OCI-LY7 (cell line): ENCODE measurements around the gene KICS2. TPM values are rescaled to one million over a fixed set of nuclear protein-coding genes. Genes with fewer than 3 reads are reported as not detected.

Experiments used
- BruUV-seq: library from RNA; stranded (reverse); fragments of 400-500 nt; replicated peaks from 2 replicates; lab custom pipeline; 2021; lab: Mats Ljungman, UMichigan
- CTCF ChIA-PET: fragments of 300-600 bp; sonication (Branson Sonifier 250); formaldehyde crosslinking; loops from one replicate; lab custom pipeline; 2022; ENCODE audit warnings: antibody characterized with exemption; ENCODE audit not compliant: unreplicated experiment; lab: Charles Lee
- POLR2A ChIA-PET: fragments of 300-600 bp; sonication (Branson Sonifier 250); formaldehyde crosslinking; loops from one replicate; lab custom pipeline; 2022; ENCODE audit warnings: antibody characterized with exemption; lab: Charles Lee
- DNase-seq: peaks from one replicate; pipeline ENCODE4 v3.0.0-alpha.2; 2015; ENCODE audit warnings: low spot score
- H2AFZ ChIP-seq: fragments of 200-600 bp; sonication (generic), shearing (Covaris generic); 2 replicates; pipeline ENCODE4 v1.6.1; 2014; ENCODE audit warnings: mild to moderate bottlenecking, antibody characterized with exemption, low read length, moderate library complexity
- H3K27ac ChIP-seq: fragments of 200-600 bp; sonication (generic); 2 replicates; pipeline ENCODE4 v1.5.1; 2014; ENCODE audit warnings: mixed run types, low read depth, mild to moderate bottlenecking, moderate library complexity, low read length, inconsistent platforms; ENCODE audit not compliant: poor library complexity, severe bottlenecking
- H3K36me3 ChIP-seq: fragments of 200-600 bp; sonication (generic); 2 replicates; pipeline ENCODE4 v1.6.1; 2014; ENCODE audit warnings: mild to moderate bottlenecking, antibody characterized with exemption, low read length, moderate library complexity, mixed read lengths; ENCODE audit not compliant: insufficient read depth
- H3K4me1 ChIP-seq: fragments of 200-600 bp; sonication (generic); 2 replicates; pipeline ENCODE4 v1.5.1; 2014; ENCODE audit warnings: mild to moderate bottlenecking, low read length; ENCODE audit not compliant: insufficient read depth, poor library complexity, severe bottlenecking
- H3K4me2 ChIP-seq: fragments of 200-600 bp; sonication (generic); 2 replicates; pipeline ENCODE4 v1.6.1; 2014; ENCODE audit warnings: mild to moderate bottlenecking, low read length
- H3K4me3 ChIP-seq: fragments of 200-600 bp; sonication (generic); 2 replicates; pipeline ENCODE4 v1.5.1; 2014; ENCODE audit warnings: mild to moderate bottlenecking, low read depth, low read length; ENCODE audit not compliant: poor library complexity, severe bottlenecking
- H3K79me2 ChIP-seq: fragments of 200-600 bp; sonication (generic); 2 replicates; pipeline ENCODE4 v1.6.1; 2016; ENCODE audit warnings: low read depth, mild to moderate bottlenecking, low read length, moderate library complexity, mixed read lengths; ENCODE audit not compliant: insufficient read depth
- H3K9me2 ChIP-seq: fragments of 200-600 bp; sonication (generic); 2 replicates; pipeline ENCODE4 v1.6.1; 2016; ENCODE audit warnings: mild to moderate bottlenecking, low read length, mixed read lengths; ENCODE audit not compliant: insufficient read depth
- H3K9me3 ChIP-seq: fragments of 200-600 bp; sonication (generic); 2 replicates; pipeline ENCODE4 v1.6.1; 2014; ENCODE audit warnings: mild to moderate bottlenecking, mixed run types, low read length, mixed read lengths
- H4K20me1 ChIP-seq: fragments of 200-600 bp; sonication (generic); 2 replicates; pipeline ENCODE4 v1.6.1; 2014; ENCODE audit warnings: mild to moderate bottlenecking, antibody characterized with exemption, low read length, moderate library complexity, mixed read lengths; ENCODE audit not compliant: insufficient read depth
- CTCF ChIP-seq: fragments of 200-600 bp; sonication (generic); conservative IDR thresholded peaks from 2 replicates; pipeline ENCODE4 v1.5.1; 2014; ENCODE audit warnings: mild to moderate bottlenecking, antibody characterized with exemption, low read length, moderate library complexity, mixed read lengths
- EZH2phosphoT487 ChIP-seq: fragments of 200-600 bp; sonication (generic); IDR thresholded peaks from 2 replicates; pipeline ENCODE4 v1.6.1; 2018; ENCODE audit warnings: low read depth, borderline replicate concordance, mild to moderate bottlenecking, mixed run types, antibody characterized with exemption, low read length, moderate library complexity, mixed read lengths
- intact Hi-C: fragments of 100-400 bp; cut with micrococcal nuclease; formaldehyde crosslinking; loops from one replicate; pipeline ENCODE4 v1.10.0; 2022; ENCODE audit not compliant: unreplicated experiment
- total RNA-seq, 2 experiments: library from RNA; depleted of rRNA in 1 of 2; stranded (reverse); fragments of >200 nt in 1 of 2; shearing (Covaris generic) in 1 of 2; gene quantifications; 2 replicates each; pipeline ENCODE4 v1.2.3, GENCODE V29; 2014 to 2022

The KICS2 gene
- total RNA-seq, 2 experiments from 2014 or later, result 20.4 to 20.6 TPM

GRCh38 chr12:64216239-64216638 lies 5.9 kb downstream of the KICS2 start:
- intact Hi-C loops, result no loop called here
- H3K9me2 ChIP-seq, result no peaks in the 10 kb centered on the region
- H3K4me1 ChIP-seq, result peaks cover 24% of the 10 kb centered on the region
- H3K36me3 ChIP-seq, result peaks cover 42% of the 10 kb centered on the region
- no peak overlapping the region for H3K27ac ChIP-seq
- no peak overlapping the region for H2AFZ ChIP-seq
- DNase-seq, result no peak
- no peaks in the 10 kb centered on the region for H4K20me1 ChIP-seq
- no peak overlapping the region for H3K4me3 ChIP-seq
- no peak for TF ChIP-seq CTCF
- TF ChIP-seq EZH2phosphoT487, result no peak
- no peaks in the 10 kb centered on the region for H3K9me3 ChIP-seq
- ChIA-PET CTCF (no interaction called here), POLR2A (interaction anchor here (0.7 kb wide), 1 partner anchor 11 kb away, joined by 3 read pairs; no protein-coding TSS in a partner anchor)
- H3K79me2 ChIP-seq, result peaks cover 19% of the 10 kb centered on the region
- no TSS peak for BruUV-seq
- H3K4me2 ChIP-seq, result no peak overlapping the region

- Histone ChIP-seq H3K9me3 (no peaks in the 10 kb centered on the region), H4K20me1 (no peaks in the 10 kb centered on the region), H3K4me2 (no peak overlapping the region), H3K9me2 (no peaks in the 10 kb centered on the region), H3K36me3 (peaks cover 67% of the 10 kb centered on the region), H3K79me2 (no peaks in the 10 kb centered on the region), H3K27ac (no peak overlapping the region), H3K4me1 (peaks cover 5% of the 10 kb centered on the region), H2AFZ (no peak overlapping the region), H3K4me3 (no peak overlapping the region)
- ChIA-PET CTCF (no interaction called here), POLR2A (interaction anchor here (0.6 to 0.9 kb wide), 2 partner anchors 9 to 51 kb away, joined by 3 to 5 read pairs; no protein-coding TSS in a partner anchor)
- no TSS peak for BruUV-seq
- no peak for DNase-seq
- no peak for TF ChIP-seq CTCF
- no peak for TF ChIP-seq EZH2phosphoT487
- intact Hi-C loops, result no loop called here
Observed at GRCh38 chr12:64212119-64212746, 9.9 kb downstream of the KICS2 start.

GRCh38 chr12:64207453-64207852 lies 14.6 kb downstream of the KICS2 start:
- Histone ChIP-seq H3K4me1 (no peaks in the 10 kb centered on the region), H3K9me3 (no peaks in the 10 kb centered on the region), H3K36me3 (peaks cover 69% of the 10 kb centered on the region), H3K4me3 (no peak overlapping the region), H3K4me2 (no peak overlapping the region), H3K27ac (no peak overlapping the region), H3K79me2 (no peaks in the 10 kb centered on the region), H4K20me1 (no peaks in the 10 kb centered on the region), H2AFZ (no peak overlapping the region), H3K9me2 (no peaks in the 10 kb centered on the region)
- no peak for DNase-seq
- intact Hi-C loops, result no loop called here
- ChIA-PET CTCF (no interaction called here), POLR2A (interaction anchor here (0.7 to 1.1 kb wide), 6 partner anchors 13 to 1193 kb away, joined by 3 to 10 read pairs (median 4); no protein-coding TSS in a partner anchor)
- BruUV-seq, result no TSS peak
- no peak for TF ChIP-seq EZH2phosphoT487
- TF ChIP-seq CTCF, result no peak
